SIG-M5 (cell line): ENCODE results near the gene GFY.

Experiments
- DNase-seq: peaks from one replicate; lab custom pipeline; 2025; lab: John Stamatoyannopoulos, UW

The GFY gene

GRCh38 chr19:49425178-49425577 is at the start of gene GFY:
TSS of gene GFY (plus strand) at chr19:49425388. CDS start at chr19:49426431, 1,043 bp downstream.
- no peak for DNase-seq

GRCh38 chr19:49378512-49378911 is 46.7 kb upstream of the GFY start:
- no peak for DNase-seq

GRCh38 chr19:49380391-49380790 is 44.8 kb upstream of the GFY start:
- DNase-seq, result no peak

GRCh38 chr19:49382639-49383038 is 42.5 kb upstream of the GFY start:
- no peak for DNase-seq

GRCh38 chr19:49383599-49383998 is 41.6 kb upstream of the GFY start:
- no peak for DNase-seq

- no peak for DNase-seq
Measured at GRCh38 chr19:49387936-49388372, 37.2 kb upstream of the GFY start, which contains the start of gene KASH5. TSS of gene KASH5 (plus strand) at chr19:49388249. CDS start at chr19:49390884, 2,635 bp downstream.

- DNase-seq, result no peak
Measured at GRCh38 chr19:49389406-49389805, 35.8 kb upstream of the GFY start.

- no peak for DNase-seq
Measured at GRCh38 chr19:49390131-49390928, 34.9 kb upstream of the GFY start.

GRCh38 chr19:49390929-49391359 is 34.2 kb upstream of the GFY start:
- no peak for DNase-seq

- no peak for DNase-seq
Measured at GRCh38 chr19:49391581-49392399, 33.4 kb upstream of the GFY start.

- DNase-seq, result no peak
Measured at GRCh38 chr19:49393881-49394280, 31.3 kb upstream of the GFY start.

- no peak for DNase-seq
Measured at GRCh38 chr19:49395581-49396407, 29.4 kb upstream of the GFY start.

GRCh38 chr19:49396738-49397505 is 28.3 kb upstream of the GFY start:
- DNase-seq, result no peak

- DNase-seq, result no peak
Measured at GRCh38 chr19:49398001-49398615, 27.1 kb upstream of the GFY start.

GRCh38 chr19:49398931-49399330 is 26.3 kb upstream of the GFY start:
- no peak for DNase-seq

- DNase-seq, result no peak
Measured at GRCh38 chr19:49400029-49400428, 25.2 kb upstream of the GFY start.

GRCh38 chr19:49403404-49404187 is 21.6 kb upstream of the GFY start:
- DNase-seq, result no peak

- no peak for DNase-seq
Measured at GRCh38 chr19:49407079-49407478, 18.1 kb upstream of the GFY start.

GRCh38 chr19:49407482-49408015 is 17.6 kb upstream of the GFY start:
- DNase-seq, result no peak
